Stimulated activated naive CD8-positive, alpha-beta T cell treated with anti-CD3 and anti-CD28 coated beads, Interleukin-15, Interleukin-2, amounts not matched to agents 100 ng/mL and 50 ng/mL, for 24 hours (primary cell): ENCODE measurements around the gene PLAAT3.
A peak's percentile ranks its signal among the peaks of the same experiment; 100 is the strongest.
"Not testable (repeated sequence)": the region's sequence is repeated elsewhere in the genome, so short reads cannot be mapped to it uniquely, and the experiment has no call there.

ENCODE experiments used
- H3K27ac Mint-ChIP-seq: one replicate; pipeline ENCODE4 v1.8.0; 2021; ENCODE audit warnings: mild to moderate bottlenecking, mixed read lengths
- H3K27me3 Mint-ChIP-seq: one replicate; pipeline ENCODE4 v1.8.0; 2021; ENCODE audit warnings: mixed read lengths
- H3K36me3 Mint-ChIP-seq: one replicate; pipeline ENCODE4 v1.8.0; 2021; ENCODE audit warnings: low read depth, mixed read lengths
- H3K4me1 Mint-ChIP-seq: one replicate; pipeline ENCODE4 v1.8.0; 2021; ENCODE audit warnings: low read depth, mixed read lengths
- H3K4me3 Mint-ChIP-seq: one replicate; pipeline ENCODE4 v1.8.0; 2021; ENCODE audit warnings: mild to moderate bottlenecking, mixed read lengths
- H3K9me3 Mint-ChIP-seq: one replicate; pipeline ENCODE4 v1.8.0; 2021; ENCODE audit warnings: mixed read lengths

The PLAAT3 gene

GRCh38 chr11:63548178-63548577 lies 66.1 kb downstream of the PLAAT3 start:
- peaks cover 12% of the 10 kb centered on the region for H3K36me3 Mint-ChIP-seq
- H3K27ac Mint-ChIP-seq: no peak overlapping the region
- H3K4me1 Mint-ChIP-seq: peaks cover 38% of the 10 kb centered on the region
- no peaks in the 10 kb centered on the region for H3K9me3 Mint-ChIP-seq
- H3K27me3 Mint-ChIP-seq: no peaks in the 10 kb centered on the region
- H3K4me3 Mint-ChIP-seq: no peak overlapping the region

- H3K27ac Mint-ChIP-seq: no peak overlapping the region
Observed at GRCh38 chr11:63547061-63547460, 67.2 kb downstream of the PLAAT3 start.

GRCh38 chr11:63543711-63544110 lies 70.5 kb downstream of the PLAAT3 start:
- H3K36me3 Mint-ChIP-seq: peaks cover 12% of the 10 kb centered on the region

More at GRCh38 chr11:63547061-63547460, 67.2 kb downstream of the PLAAT3 start:
- H3K4me3 Mint-ChIP-seq: no peak overlapping the region
- H3K4me1 Mint-ChIP-seq: peaks cover 37% of the 10 kb centered on the region
- H3K27me3 Mint-ChIP-seq: no peaks in the 10 kb centered on the region
- H3K36me3 Mint-ChIP-seq: peaks cover 12% of the 10 kb centered on the region
- H3K9me3 Mint-ChIP-seq: no peaks in the 10 kb centered on the region

GRCh38 chr11:63542506-63542905 lies 71.7 kb downstream of the PLAAT3 start:
- peaks cover 12% of the 10 kb centered on the region for H3K36me3 Mint-ChIP-seq
- H3K27ac Mint-ChIP-seq: peak overlapping the region; percentile 1
- not testable (repeated sequence) for H3K9me3 Mint-ChIP-seq, H3K27me3 Mint-ChIP-seq, H3K4me3 Mint-ChIP-seq
- peaks cover 48% of the 10 kb centered on the region for H3K4me1 Mint-ChIP-seq

More at GRCh38 chr11:63543711-63544110, 70.5 kb downstream of the PLAAT3 start:
- no peak overlapping the region for H3K4me3 Mint-ChIP-seq
- H3K27ac Mint-ChIP-seq: no peak overlapping the region
- H3K4me1 Mint-ChIP-seq: peaks cover 36% of the 10 kb centered on the region
- no peaks in the 10 kb centered on the region for H3K9me3 Mint-ChIP-seq
- H3K27me3 Mint-ChIP-seq: no peaks in the 10 kb centered on the region

- Mint-ChIP-seq H3K36me3 (no peaks in the 10 kb centered on the region), H3K27me3 (no peaks in the 10 kb centered on the region), H3K27ac (peak overlapping the region; percentile 81), H3K4me3 (peak overlapping the region; percentile 85), H3K4me1 (peaks cover 84% of the 10 kb centered on the region), H3K9me3 (no peaks in the 10 kb centered on the region)
Observed at GRCh38 chr11:63537293-63538101, 76.7 kb downstream of the PLAAT3 start.

- H3K4me3 Mint-ChIP-seq: peak within 1 kb of the TSS; percentile 85
- H3K27me3 Mint-ChIP-seq: no peaks in the 10 kb centered on the region
Observed at GRCh38 chr11:63536669-63537292, 77.5 kb downstream of the PLAAT3 start, which contains the start of gene PLAAT4. TSS of gene PLAAT4 (plus strand) at chr11:63536808. CDS start at chr11:63536869, 61 bp downstream.

GRCh38 chr11:63535734-63536133 lies 78.5 kb downstream of the PLAAT3 start:
- peak overlapping the region; percentile 81 for H3K27ac Mint-ChIP-seq
- peak overlapping the region; percentile 85 for H3K4me3 Mint-ChIP-seq

More at GRCh38 chr11:63536669-63537292, 77.5 kb downstream of the PLAAT3 start, which contains the start of gene PLAAT4:
- Mint-ChIP-seq H3K27ac (peak within 1 kb of the TSS; percentile 81), H3K36me3 (no peaks in the 10 kb centered on the region), H3K4me1 (peaks cover 84% of the 10 kb centered on the region), H3K9me3 (no peaks in the 10 kb centered on the region)

GRCh38 chr11:63534895-63535461 lies 79.3 kb downstream of the PLAAT3 start:
- peak overlapping the region; percentile 81 for H3K27ac Mint-ChIP-seq
- no peaks in the 10 kb centered on the region for H3K36me3 Mint-ChIP-seq
- H3K9me3 Mint-ChIP-seq: no peaks in the 10 kb centered on the region
- H3K4me1 Mint-ChIP-seq: peaks cover 87% of the 10 kb centered on the region
- H3K27me3 Mint-ChIP-seq: no peaks in the 10 kb centered on the region
- H3K4me3 Mint-ChIP-seq: peak overlapping the region; percentile 64

More at GRCh38 chr11:63535734-63536133, 78.5 kb downstream of the PLAAT3 start:
- Mint-ChIP-seq H3K9me3 (no peaks in the 10 kb centered on the region), H3K27me3 (no peaks in the 10 kb centered on the region), H3K4me1 (peaks cover 89% of the 10 kb centered on the region), H3K36me3 (no peaks in the 10 kb centered on the region)

GRCh38 chr11:63534076-63534475 lies 80.2 kb downstream of the PLAAT3 start:
- Mint-ChIP-seq H3K4me3 (no peak overlapping the region), H3K36me3 (no peaks in the 10 kb centered on the region), H3K4me1 (peaks cover 93% of the 10 kb centered on the region), H3K27ac (no peak overlapping the region), H3K9me3 (no peaks in the 10 kb centered on the region), H3K27me3 (no peaks in the 10 kb centered on the region)

- peaks cover 86% of the 10 kb centered on the region for H3K4me1 Mint-ChIP-seq
Observed at GRCh38 chr11:63532799-63533475, 81.3 kb downstream of the PLAAT3 start.

GRCh38 chr11:63532117-63532516 lies 82.1 kb downstream of the PLAAT3 start:
- H3K4me3 Mint-ChIP-seq: no peak overlapping the region
- H3K27me3 Mint-ChIP-seq: no peaks in the 10 kb centered on the region
- no peaks in the 10 kb centered on the region for H3K36me3 Mint-ChIP-seq
- H3K4me1 Mint-ChIP-seq: peaks cover 77% of the 10 kb centered on the region
- no peaks in the 10 kb centered on the region for H3K9me3 Mint-ChIP-seq
- H3K27ac Mint-ChIP-seq: no peak overlapping the region

More at GRCh38 chr11:63532799-63533475, 81.3 kb downstream of the PLAAT3 start:
- H3K9me3 Mint-ChIP-seq: no peaks in the 10 kb centered on the region
- no peaks in the 10 kb centered on the region for H3K36me3 Mint-ChIP-seq
- no peak overlapping the region for H3K27ac Mint-ChIP-seq
- H3K27me3 Mint-ChIP-seq: no peaks in the 10 kb centered on the region
- no peak overlapping the region for H3K4me3 Mint-ChIP-seq

GRCh38 chr11:63531074-63531792 lies 83.0 kb downstream of the PLAAT3 start:
- not testable (repeated sequence) for H3K27me3 Mint-ChIP-seq, H3K4me3 Mint-ChIP-seq, H3K36me3 Mint-ChIP-seq, H3K9me3 Mint-ChIP-seq, H3K27ac Mint-ChIP-seq
- peaks cover 69% of the 10 kb centered on the region for H3K4me1 Mint-ChIP-seq

GRCh38 chr11:63530021-63530420 lies 84.2 kb downstream of the PLAAT3 start:
- no peaks in the 10 kb centered on the region for H3K36me3 Mint-ChIP-seq

GRCh38 chr11:63529373-63529772 lies 84.9 kb downstream of the PLAAT3 start:
- H3K27me3 Mint-ChIP-seq, H3K4me3 Mint-ChIP-seq, H3K36me3 Mint-ChIP-seq, H3K9me3 Mint-ChIP-seq, H3K27ac Mint-ChIP-seq: not testable (repeated sequence)
- H3K4me1 Mint-ChIP-seq: peaks cover 50% of the 10 kb centered on the region

More at GRCh38 chr11:63530021-63530420, 84.2 kb downstream of the PLAAT3 start:
- no peaks in the 10 kb centered on the region for H3K27me3 Mint-ChIP-seq
- no peaks in the 10 kb centered on the region for H3K9me3 Mint-ChIP-seq
- no peak overlapping the region for H3K4me3 Mint-ChIP-seq
- H3K27ac Mint-ChIP-seq: no peak overlapping the region
- peaks cover 56% of the 10 kb centered on the region for H3K4me1 Mint-ChIP-seq
